Measurements from ENCODE around the gene KRTAP4-12.
"Not testable (repeated sequence)": the region's sequence is repeated elsewhere in the genome, so short reads cannot be mapped to it uniquely, and the experiment has no call there.

The KRTAP4-12 gene

DNA sequence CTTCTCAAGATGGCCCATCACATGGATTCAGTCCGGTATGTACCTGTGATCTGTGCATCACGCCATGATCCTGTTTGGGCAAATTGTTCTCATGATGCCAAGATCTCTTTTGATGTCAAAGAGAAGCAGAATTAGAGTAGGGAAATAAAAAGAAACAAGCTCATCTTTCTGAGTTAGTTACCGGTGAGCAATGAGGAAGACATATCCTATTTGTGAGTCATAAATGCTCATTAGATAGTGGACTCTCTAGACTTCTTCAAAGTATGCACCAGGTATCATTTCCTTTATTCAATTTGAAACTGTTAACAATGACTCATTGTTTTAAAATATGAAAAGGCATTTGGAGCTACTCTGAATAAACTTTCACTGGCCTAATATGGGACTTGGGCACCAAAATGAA is 8.0 kb upstream of the KRTAP4-12 start:
- no peak overlapping the region for H3K4me3 Mint-ChIP-seq
- peaks cover 11% of the 10 kb centered on the region for H3K9me3 Mint-ChIP-seq
- no peaks in the 10 kb centered on the region for H3K4me1 Mint-ChIP-seq

DNA sequence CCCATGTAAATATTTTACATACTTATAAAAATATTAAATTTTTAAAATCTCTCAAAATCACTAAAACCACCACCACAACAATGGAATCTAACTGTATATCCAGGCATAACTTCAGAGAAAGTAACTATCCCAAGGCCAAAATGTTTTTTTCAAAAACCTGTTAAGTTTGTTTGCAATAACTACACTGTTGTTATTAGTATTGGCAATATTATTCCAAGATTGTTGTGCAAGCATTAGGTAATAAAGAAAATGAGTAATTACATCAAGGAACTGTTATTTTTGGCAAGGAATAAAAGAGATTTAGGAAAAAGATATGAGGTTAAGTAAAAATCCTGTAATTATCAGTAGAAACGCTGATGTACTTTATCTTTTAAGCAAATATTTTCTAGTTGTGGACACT is 3.4 kb upstream of the KRTAP4-12 start:
- Mint-ChIP-seq H3K4me1 (no peaks in the 10 kb centered on the region), H3K9me3 (peaks cover 6% of the 10 kb centered on the region)

More for the DNA sequence above, 8.0 kb upstream of the KRTAP4-12 start:
- TF ChIP-seq, protein P1, sequence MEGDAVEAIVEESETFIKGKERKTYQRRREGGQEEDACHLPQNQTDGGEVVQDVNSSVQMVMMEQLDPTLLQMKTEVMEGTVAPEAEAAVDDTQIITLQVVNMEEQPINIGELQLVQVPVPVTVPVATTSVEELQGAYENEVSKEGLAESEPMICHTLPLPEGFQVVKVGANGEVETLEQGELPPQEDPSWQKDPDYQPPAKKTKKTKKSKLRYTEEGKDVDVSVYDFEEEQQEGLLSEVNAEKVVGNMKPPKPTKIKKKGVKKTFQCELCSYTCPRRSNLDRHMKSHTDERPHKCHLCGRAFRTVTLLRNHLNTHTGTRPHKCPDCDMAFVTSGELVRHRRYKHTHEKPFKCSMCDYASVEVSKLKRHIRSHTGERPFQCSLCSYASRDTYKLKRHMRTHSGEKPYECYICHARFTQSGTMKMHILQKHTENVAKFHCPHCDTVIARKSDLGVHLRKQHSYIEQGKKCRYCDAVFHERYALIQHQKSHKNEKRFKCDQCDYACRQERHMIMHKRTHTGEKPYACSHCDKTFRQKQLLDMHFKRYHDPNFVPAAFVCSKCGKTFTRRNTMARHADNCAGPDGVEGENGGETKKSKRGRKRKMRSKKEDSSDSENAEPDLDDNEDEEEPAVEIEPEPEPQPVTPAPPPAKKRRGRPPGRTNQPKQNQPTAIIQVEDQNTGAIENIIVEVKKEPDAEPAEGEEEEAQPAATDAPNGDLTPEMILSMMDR (IDR thresholded peaks at IDR 0.05) = no peak
- Mint-ChIP-seq H3K36me3 (ENCODE audit: low read depth) (no peaks in the 10 kb centered on the region), H3K27me3 (ENCODE audit: low read depth, poor library complexity) (peaks cover 15% of the 10 kb centered on the region), H3K27ac (no peak overlapping the region)
- no peak for DNase-seq

DNA sequence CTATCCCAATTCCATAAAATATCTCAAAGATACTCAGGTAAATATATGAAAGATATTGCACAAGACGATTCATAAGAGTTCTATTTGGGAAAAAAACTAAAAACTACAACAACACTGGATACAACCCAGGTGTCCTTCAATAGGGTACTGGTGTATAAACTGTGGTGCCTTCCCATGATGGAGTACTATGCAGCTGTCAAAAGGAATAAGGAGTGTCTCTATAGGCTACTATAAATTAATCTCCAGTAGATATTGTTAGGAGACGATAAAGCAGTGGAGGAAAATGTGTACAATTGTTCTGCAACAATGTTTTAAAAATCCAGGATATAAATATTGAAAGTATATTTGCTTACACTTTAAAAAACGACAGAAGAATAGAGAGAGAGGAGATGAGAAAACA is 2.4 kb upstream of the KRTAP4-12 start:
- Mint-ChIP-seq H3K36me3 (ENCODE audit: low read depth) (no peaks in the 10 kb centered on the region), H3K27me3 (ENCODE audit: low read depth, poor library complexity) (peaks cover 14% of the 10 kb centered on the region), H3K27ac (no peak overlapping the region), H3K4me3 (no peak overlapping the region), H3K4me1 (no peaks in the 10 kb centered on the region), H3K9me3 (peaks cover 6% of the 10 kb centered on the region)
- no peak for DNase-seq
- TF ChIP-seq, protein P1 (IDR thresholded peaks at IDR 0.05) = no peak

More for the DNA sequence above, 3.4 kb upstream of the KRTAP4-12 start:
- H3K36me3 Mint-ChIP-seq (ENCODE audit: low read depth) = no peaks in the 10 kb centered on the region
- H3K27ac Mint-ChIP-seq = no peak overlapping the region
- TF ChIP-seq, protein P1 (IDR thresholded peaks at IDR 0.05) = no peak
- H3K4me3 Mint-ChIP-seq = no peak overlapping the region
- peaks cover 20% of the 10 kb centered on the region for H3K27me3 Mint-ChIP-seq (ENCODE audit: low read depth, poor library complexity)
- no peak for DNase-seq

DNA sequence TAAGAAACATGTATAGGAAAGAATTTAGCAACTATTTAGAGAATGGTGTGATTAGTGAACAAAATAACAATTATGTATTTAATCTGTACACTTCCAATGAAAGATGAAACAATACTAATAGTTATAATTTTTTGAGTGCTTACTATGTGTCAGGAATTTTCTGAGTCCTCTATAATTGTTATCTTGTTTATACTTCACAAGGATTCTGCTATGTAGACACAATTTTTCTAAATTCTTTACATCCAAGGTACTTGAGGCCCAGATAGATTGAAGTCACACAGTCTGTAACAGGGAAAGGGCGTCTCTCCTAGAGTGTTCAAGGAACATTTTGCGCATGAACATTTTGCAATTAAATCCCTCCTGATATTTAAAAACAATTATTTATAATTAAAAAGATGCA is 1.1 kb upstream of the KRTAP4-12 start:
- no peaks in the 10 kb centered on the region for H3K4me1 Mint-ChIP-seq
- no peak overlapping the region for H3K27ac Mint-ChIP-seq
- H3K9me3 Mint-ChIP-seq = peaks cover 6% of the 10 kb centered on the region
- TF ChIP-seq, protein P1 (IDR thresholded peaks at IDR 0.05) = no peak
- no peak for DNase-seq
- H3K36me3 Mint-ChIP-seq (ENCODE audit: low read depth) = no peaks in the 10 kb centered on the region
- peaks cover 12% of the 10 kb centered on the region for H3K27me3 Mint-ChIP-seq (ENCODE audit: low read depth, poor library complexity)
- no peak overlapping the region for H3K4me3 Mint-ChIP-seq

DNA sequence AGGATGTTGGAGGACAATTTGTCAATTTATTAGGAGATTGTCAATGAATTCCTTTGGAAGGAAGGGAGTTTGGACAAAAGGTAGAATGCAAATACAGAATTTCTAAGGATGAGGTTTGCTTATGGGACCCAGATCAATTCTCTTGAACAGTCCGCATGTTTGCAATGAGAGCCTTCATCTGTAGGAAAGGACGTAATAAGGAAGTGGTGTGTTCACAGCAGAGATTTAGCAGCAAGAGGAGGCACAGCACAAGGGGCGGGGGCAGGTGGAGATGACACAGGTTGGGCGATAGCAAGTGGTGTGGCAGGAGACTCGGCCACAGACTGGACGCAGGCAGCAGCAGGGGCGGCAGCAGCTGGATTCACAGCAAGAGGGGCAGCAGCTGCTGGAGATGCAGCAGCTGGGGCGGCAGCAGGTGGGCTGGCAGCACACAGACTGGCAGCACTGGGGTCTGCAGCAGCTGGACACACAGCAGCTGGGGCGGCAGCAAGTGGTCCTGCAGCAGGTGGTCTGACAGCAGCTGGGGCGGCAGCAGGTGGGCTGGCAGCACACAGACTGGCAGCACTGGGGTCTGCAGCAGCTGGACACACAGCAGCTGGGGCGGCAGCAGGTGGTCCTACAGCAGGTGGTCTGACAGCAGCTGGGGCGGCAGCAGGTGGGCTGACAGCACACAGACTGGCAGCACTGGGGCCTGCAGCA is 541 bp downstream of the KRTAP4-12 start:
- not testable (repeated sequence) for H3K27ac Mint-ChIP-seq; H3K4me1 Mint-ChIP-seq; H3K27me3 Mint-ChIP-seq (ENCODE audit: low read depth, poor library complexity); H3K36me3 Mint-ChIP-seq (ENCODE audit: low read depth); H3K9me3 Mint-ChIP-seq; H3K4me3 Mint-ChIP-seq; DNase-seq

DNA sequence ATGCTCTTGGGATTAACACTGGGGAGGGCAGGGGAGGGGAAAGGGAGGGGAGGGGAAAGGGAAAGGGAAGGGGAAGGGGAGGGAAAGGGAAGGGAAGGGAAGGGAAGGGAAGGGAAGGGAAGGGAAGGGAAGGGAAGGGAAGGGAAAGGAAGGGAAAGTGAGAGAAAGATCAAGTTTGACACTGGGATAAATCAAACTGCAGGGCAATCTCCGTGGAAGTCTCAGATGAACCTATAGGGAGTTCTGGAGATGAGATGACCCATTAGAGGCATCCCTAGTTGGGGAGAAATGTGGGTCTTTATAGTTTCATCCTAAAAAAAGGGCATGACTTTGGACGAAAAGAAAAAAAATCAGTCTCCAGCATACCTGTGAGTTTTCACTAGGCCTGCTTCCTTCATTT is 2.2 kb downstream of the KRTAP4-12 start:
- no peaks in the 10 kb centered on the region for H3K9me3 Mint-ChIP-seq
- H3K27ac Mint-ChIP-seq = no peak overlapping the region

DNA sequence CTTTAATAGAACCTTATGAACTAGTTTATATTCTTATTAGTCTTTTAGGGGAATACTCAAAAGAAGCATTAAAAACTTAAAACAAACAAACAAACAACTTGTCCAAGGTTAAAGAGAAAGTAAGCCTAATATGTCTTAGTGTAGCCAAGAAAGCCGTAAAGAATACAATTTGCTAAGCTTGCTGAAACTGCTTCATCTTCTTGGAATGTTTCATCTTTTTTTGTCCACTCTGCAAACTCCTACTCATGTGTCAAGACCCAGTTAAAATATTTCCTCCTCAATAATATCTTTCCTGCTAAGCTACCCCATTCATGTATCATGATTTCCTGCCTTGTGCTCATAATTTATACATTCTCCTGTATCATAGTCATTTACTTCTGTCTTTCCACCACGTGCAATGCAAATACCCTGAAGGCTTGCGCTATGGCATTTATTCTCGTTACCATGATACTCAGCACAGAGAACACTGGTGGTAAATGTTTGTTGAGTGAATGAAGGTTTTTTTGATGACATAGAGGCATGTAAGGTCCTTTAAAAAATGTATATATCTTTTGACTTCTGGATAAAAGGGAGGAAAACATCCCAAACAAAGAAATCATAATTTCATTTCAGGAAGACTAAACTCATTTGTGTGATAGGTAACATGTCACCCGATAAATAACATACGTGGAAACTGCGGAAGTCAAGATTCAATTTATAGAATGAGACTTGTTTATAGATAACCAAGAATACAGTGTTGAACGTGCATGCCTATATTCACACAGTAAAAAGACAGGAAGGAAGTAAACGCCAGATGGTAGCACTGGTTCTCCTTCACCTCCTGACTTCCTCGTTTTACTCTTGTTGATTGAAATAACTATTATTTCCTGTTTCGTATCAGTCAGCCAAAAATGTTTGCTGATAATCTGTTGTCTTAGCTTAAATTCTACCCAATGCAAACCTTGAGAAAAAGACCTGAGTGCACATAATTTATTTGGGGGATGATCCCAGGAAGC is 4.0 kb downstream of the KRTAP4-12 start:
- not testable (repeated sequence) for H3K36me3 Mint-ChIP-seq (ENCODE audit: low read depth); H3K9me3 Mint-ChIP-seq; H3K4me1 Mint-ChIP-seq; DNase-seq; H3K27ac Mint-ChIP-seq; H3K27me3 Mint-ChIP-seq (ENCODE audit: low read depth, poor library complexity); H3K4me3 Mint-ChIP-seq

More for the DNA sequence above, 2.2 kb downstream of the KRTAP4-12 start:
- TF ChIP-seq, protein P1 (IDR thresholded peaks at IDR 0.05) = no peak
- Mint-ChIP-seq H3K27me3 (ENCODE audit: low read depth, poor library complexity) (peaks cover 4% of the 10 kb centered on the region), H3K4me3 (no peak overlapping the region), H3K4me1 (no peaks in the 10 kb centered on the region), H3K36me3 (ENCODE audit: low read depth) (no peaks in the 10 kb centered on the region)
- no peak for DNase-seq

All from nephron progenitor cell (in vitro differentiated cells).